T-helper 1 cell treated with Interleukin-12 subunit alpha and Interleukin-12 subunit beta and Interleukin-4 antibody, amounts not matched to agents 30 μg/mL and 1 μg/mL, for 36 hours (primary cell): ENCODE measurements around the gene IL23R.

ENCODE experiments used
- H3K27ac Mint-ChIP-seq: one replicate; pipeline ENCODE4 v1.8.0; 2021; ENCODE audit warnings: mild to moderate bottlenecking, mixed read lengths
- H3K27me3 Mint-ChIP-seq: one replicate; pipeline ENCODE4 v1.8.0; 2021; ENCODE audit warnings: low read depth, mixed read lengths
- H3K36me3 Mint-ChIP-seq: one replicate; pipeline ENCODE4 v1.8.0; 2021; ENCODE audit warnings: low read depth, mixed read lengths
- H3K4me1 Mint-ChIP-seq: one replicate; pipeline ENCODE4 v1.8.0; 2021; ENCODE audit warnings: low read depth, mixed read lengths
- H3K4me3 Mint-ChIP-seq: one replicate; pipeline ENCODE4 v1.8.0; 2021; ENCODE audit warnings: mild to moderate bottlenecking, moderate library complexity, mixed read lengths
- H3K9me3 Mint-ChIP-seq: one replicate; pipeline ENCODE4 v1.8.0; 2021; ENCODE audit warnings: mixed read lengths

Gene IL23R

DNA sequence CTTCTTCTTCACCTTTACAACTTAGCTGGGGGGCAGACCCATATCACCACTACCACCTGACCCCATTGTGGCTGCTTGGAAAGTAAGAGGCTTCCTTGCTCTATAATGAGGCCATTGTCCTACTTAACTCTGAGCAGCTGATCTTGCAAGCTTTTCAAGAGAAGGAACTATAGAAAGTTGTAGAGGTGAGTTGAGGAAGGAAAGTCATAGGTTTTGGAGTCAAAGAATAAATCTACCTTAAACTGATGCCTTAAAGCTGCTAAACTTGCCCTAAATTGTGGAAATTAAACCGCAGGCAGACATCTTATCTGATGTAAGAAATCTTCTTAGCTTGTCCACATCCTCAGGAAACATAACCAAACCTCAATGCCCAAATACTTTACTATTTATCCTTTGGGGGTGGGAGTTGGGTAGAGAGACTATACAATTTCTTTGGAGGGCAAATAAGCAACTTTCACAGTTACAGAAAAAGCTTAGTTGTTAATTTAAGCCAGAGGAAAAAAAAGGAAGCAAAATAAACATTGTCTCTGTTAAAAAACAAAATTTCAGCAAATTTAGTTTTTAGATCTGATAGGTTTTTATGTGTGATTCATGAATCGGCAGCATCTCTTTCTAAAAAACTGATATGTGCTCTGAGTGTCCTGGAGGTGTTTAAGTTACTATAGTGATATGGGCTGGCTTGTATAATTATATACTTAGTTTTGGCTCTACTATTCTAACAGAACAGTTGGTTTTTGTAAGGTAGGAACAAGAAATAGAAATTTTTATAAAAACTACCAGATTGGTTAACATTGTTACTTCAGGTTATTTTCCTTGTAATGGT, 4.7 kb downstream of the IL23R start:
- Mint-ChIP-seq H3K27me3 (no peaks in the 10 kb centered on the region), H3K27ac (peak overlapping the region; percentile 95), H3K36me3 (peaks cover 17% of the 10 kb centered on the region), H3K4me3 (peak overlapping the region; percentile 61), H3K9me3 (peaks cover 7% of the 10 kb centered on the region), H3K4me1 (peaks cover 64% of the 10 kb centered on the region)

DNA sequence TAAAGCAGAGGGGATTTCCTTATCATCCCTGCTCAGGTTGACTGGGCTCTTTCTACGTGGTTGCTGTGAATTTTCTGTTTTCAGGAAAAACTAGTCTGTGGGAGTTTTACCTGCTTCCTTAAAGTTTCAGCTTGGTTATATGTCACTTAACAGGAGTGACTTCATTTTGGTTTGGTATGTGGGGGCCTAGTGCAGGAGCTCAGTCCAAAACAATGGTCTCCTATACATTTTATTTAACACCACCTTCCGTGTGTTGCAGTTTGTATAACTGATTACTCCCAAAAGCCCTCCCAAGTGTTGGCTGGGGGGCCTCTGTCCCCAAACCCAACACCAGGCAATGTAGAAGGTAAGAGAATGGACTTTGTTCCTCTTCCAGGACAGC, 5.3 kb downstream of the IL23R start:
- peaks cover 10% of the 10 kb centered on the region for H3K9me3 Mint-ChIP-seq
- H3K27me3 Mint-ChIP-seq: no peaks in the 10 kb centered on the region
- H3K36me3 Mint-ChIP-seq: peaks cover 19% of the 10 kb centered on the region
- H3K4me3 Mint-ChIP-seq: peak overlapping the region; percentile 61
- H3K4me1 Mint-ChIP-seq: peaks cover 63% of the 10 kb centered on the region
- H3K27ac Mint-ChIP-seq: peak overlapping the region; percentile 95

DNA sequence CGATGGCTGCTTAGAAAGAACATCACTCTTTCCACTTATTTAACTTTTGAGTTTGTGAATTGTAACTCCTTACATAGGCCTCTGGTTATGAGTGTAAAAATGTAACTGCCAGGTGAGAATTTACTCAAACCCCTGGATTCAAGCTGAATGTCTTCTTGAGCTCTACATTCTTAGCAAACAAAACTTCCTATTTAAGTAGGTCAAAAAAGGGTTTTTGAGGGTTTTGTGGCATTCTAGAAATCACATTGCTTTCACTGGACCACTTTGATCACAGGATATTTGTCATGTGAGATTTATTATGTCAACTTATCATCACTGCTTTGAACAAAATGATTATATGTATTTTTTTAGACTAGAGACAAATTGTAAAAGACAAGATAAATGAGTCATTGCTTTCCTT, 5.7 kb downstream of the IL23R start:
- Mint-ChIP-seq H3K4me3 (peak overlapping the region; percentile 61), H3K27ac (peak overlapping the region; percentile 95), H3K36me3 (peaks cover 19% of the 10 kb centered on the region), H3K27me3 (no peaks in the 10 kb centered on the region), H3K9me3 (peaks cover 10% of the 10 kb centered on the region), H3K4me1 (peaks cover 62% of the 10 kb centered on the region)

DNA sequence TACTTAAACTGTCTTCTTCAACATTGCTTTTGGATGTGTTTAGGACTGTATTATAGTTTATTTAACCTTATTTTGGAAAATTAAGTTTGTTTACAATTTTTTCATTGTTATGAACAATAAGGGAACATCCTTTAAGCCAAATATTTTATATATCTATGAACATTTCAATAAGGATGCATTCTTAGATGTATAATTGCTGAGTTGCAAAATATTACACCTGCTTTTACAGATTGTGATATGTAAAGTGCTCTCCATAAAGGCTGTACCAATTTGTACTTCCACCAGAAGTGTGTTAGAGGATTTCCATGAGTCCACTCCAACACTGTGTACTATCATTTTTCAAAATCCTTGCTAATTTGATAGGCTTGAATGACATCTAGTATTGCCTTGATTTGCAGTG, 7.7 kb downstream of the IL23R start:
- H3K27me3 Mint-ChIP-seq: no peaks in the 10 kb centered on the region
- H3K36me3 Mint-ChIP-seq: peaks cover 25% of the 10 kb centered on the region
- peak overlapping the region; percentile 26 for H3K27ac Mint-ChIP-seq
- no peak overlapping the region for H3K4me3 Mint-ChIP-seq
- peaks cover 52% of the 10 kb centered on the region for H3K4me1 Mint-ChIP-seq
- peaks cover 10% of the 10 kb centered on the region for H3K9me3 Mint-ChIP-seq

DNA sequence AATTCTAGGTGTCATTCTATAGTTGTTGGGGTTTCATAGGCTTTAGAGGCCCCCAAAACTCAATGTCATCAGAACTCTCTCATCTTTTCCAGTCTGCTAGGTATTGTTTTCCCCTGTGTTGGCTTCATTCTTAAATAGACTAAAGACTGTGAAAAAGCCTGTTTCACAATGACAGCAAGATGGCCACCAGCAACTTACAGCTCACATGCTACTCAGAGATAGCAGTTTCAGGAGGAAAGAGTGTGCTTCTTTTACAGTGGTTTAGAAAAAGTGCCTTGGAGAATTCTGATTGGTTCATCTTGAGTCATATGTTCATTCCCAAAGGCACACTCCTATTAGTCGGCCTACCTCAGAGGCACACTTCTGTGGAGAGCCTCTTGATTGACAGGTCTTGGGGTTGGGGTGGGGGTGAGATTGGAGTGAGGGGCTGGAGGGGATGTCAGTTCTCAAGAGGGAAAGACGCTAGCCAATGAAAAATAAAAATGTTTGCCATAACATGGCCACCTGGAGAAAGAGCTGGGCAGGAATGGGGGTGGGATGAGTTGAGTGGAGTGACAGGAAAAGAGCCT, 8.5 kb downstream of the IL23R start:
- peak overlapping the region; percentile 87 for H3K27ac Mint-ChIP-seq
- peaks cover 54% of the 10 kb centered on the region for H3K4me1 Mint-ChIP-seq
- H3K4me3 Mint-ChIP-seq: peak overlapping the region; percentile 21
- H3K36me3 Mint-ChIP-seq: peaks cover 32% of the 10 kb centered on the region
- no peaks in the 10 kb centered on the region for H3K27me3 Mint-ChIP-seq
- peaks cover 17% of the 10 kb centered on the region for H3K9me3 Mint-ChIP-seq

DNA sequence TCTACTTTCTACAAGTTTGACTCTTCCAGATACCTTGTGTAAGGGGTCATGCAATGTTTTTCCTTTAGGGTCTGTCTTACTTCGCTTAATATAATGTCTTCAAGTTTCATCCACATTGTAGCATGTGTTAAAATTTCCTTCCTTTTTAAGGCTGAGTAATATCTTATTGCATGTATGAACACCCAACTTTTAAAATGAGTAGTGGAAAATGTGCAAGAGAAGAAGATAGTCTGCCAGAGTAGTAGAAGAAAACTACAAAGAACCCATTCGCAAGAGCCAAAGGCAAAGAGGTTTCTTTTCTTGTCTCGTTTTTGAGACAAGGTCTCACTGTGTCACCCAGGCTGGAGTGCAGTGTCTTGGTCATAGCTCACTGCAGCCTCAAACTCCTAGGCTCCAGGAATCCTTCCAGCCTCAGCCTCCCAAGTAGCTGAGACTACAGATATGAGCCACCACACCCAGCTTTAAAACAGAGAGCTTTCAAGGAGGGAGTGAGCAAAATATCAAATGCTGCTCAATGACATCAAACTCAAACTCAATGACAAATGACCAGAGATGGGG, 9.4 kb downstream of the IL23R start:
- Mint-ChIP-seq H3K4me1 (peaks cover 54% of the 10 kb centered on the region), H3K27me3 (no peaks in the 10 kb centered on the region), H3K36me3 (peaks cover 35% of the 10 kb centered on the region), H3K27ac (peak overlapping the region; percentile 87), H3K4me3 (peak overlapping the region; percentile 55), H3K9me3 (peaks cover 19% of the 10 kb centered on the region)

DNA sequence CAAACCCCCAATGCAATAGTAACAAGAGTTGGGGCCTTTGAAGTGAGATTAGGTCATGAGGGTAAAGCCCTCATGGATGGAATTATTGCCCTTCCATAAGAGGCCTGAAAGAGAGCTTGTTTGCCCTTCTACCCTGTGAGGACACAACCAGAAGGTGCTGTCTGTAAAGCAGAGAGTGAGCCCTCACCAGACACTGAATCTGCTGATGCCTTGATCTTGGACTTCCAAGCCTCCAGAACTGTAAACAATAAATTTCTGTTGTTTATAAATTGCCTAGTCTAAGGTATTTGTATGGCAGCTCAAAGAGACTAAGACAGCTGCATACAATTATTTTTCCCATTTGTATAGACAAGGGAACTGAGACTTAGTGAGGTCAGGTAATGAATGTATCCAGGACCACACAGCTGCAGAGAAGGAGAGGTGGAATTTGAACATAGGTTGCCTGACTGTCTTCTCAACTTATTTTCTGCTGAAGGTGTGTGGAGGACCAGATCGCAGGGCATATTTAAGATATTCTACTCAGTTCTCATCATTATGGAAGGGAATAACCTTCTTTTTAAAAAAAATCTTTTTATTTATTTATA, 18.7 kb downstream of the IL23R start:
- H3K27me3 Mint-ChIP-seq: no peaks in the 10 kb centered on the region
- peaks cover 9% of the 10 kb centered on the region for H3K9me3 Mint-ChIP-seq
- H3K4me1 Mint-ChIP-seq: peaks cover 31% of the 10 kb centered on the region
- H3K27ac Mint-ChIP-seq: no peak overlapping the region
- H3K36me3 Mint-ChIP-seq: peaks cover 27% of the 10 kb centered on the region
- H3K4me3 Mint-ChIP-seq: no peak overlapping the region

DNA sequence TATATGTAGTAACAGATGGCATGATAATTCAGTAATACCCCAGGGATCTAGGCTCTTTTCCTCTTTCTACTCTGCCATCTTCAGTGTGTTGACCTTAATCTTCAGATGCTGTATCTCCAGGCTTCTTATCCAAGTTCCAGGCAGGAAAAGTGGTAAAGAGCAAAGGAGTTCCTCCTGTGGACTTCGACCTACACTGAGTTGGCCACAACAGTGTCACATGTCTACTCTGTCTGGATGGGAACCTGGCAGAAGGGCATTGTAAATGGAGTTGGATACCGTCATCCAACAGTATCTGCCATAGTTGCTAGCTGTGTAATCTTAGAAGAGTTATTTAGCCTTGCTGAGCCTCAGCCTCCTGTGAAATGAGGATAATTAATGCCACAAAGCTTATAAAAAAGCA, 21.9 kb downstream of the IL23R start:
- no peak overlapping the region for H3K4me3 Mint-ChIP-seq
- no peaks in the 10 kb centered on the region for H3K9me3 Mint-ChIP-seq
- H3K27ac Mint-ChIP-seq: no peak overlapping the region
- H3K36me3 Mint-ChIP-seq: peaks cover 19% of the 10 kb centered on the region
- peaks cover 24% of the 10 kb centered on the region for H3K4me1 Mint-ChIP-seq
- no peaks in the 10 kb centered on the region for H3K27me3 Mint-ChIP-seq

DNA sequence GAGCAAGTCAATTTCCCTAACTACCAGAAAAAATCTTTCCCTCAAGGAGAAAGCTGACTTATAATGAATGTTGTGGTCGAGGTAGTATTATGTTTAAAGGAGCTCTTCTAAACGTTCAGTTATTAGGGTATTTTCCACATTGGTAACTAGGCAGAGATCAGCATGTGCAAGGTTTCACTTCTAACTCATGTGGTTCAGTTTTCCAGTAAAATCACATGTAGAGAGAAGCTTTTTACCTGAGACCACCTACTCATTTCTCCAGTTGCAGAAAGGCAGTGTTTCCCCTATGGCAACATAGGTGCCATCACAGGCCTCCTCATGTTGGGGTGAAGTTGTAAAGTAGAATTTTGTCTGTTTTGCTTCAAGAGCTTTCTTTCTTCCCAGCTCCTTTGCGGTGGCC, 23.7 kb downstream of the IL23R start:
- H3K36me3 Mint-ChIP-seq: peaks cover 15% of the 10 kb centered on the region
- H3K27ac Mint-ChIP-seq: no peak overlapping the region
- no peaks in the 10 kb centered on the region for H3K9me3 Mint-ChIP-seq
- peaks cover 30% of the 10 kb centered on the region for H3K4me1 Mint-ChIP-seq
- H3K27me3 Mint-ChIP-seq: no peaks in the 10 kb centered on the region
- peak overlapping the region; percentile 33 for H3K4me3 Mint-ChIP-seq

DNA sequence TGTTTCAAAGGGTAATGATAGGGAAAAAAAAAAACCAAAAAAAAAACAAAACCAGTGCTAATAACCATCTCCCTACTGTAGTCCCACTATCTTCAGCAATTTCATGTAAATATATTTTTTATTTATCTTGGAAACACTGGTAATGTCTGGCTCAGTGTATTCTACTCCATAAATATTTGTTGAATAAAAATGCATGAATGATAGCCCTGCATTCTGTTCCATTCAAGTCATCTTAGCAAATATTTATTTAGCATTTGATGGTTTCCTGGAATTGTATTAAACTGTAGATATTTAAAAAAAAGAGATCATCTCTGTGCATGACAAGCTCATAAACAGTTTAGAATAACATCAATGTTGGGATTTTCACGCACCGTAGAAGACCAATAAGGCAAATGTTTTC, 24.2 kb downstream of the IL23R start:
- H3K36me3 Mint-ChIP-seq: peaks cover 13% of the 10 kb centered on the region
- H3K4me3 Mint-ChIP-seq: peak overlapping the region; percentile 33
- H3K27me3 Mint-ChIP-seq: no peaks in the 10 kb centered on the region
- no peaks in the 10 kb centered on the region for H3K9me3 Mint-ChIP-seq
- peaks cover 28% of the 10 kb centered on the region for H3K4me1 Mint-ChIP-seq
- H3K27ac Mint-ChIP-seq: no peak overlapping the region

DNA sequence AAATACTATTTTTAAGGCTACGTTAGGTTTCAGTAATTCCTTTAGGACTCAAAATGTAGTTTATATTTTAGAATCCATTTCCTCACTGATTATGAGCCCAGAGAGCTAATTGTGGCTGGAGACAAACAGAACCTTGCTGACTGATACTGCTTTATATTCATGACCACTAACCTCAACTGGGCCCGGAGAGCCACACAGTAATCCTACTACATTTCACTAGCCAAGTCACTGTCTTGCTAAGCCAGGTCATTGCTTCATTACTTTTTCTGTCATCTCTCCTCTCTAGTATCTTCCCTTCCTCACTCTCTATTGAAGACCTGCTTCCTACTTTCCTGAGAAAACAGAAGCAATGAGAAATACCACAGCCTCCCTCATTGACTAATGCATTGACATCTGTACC, 24.7 kb downstream of the IL23R start:
- H3K36me3 Mint-ChIP-seq: peaks cover 8% of the 10 kb centered on the region
- no peak overlapping the region for H3K4me3 Mint-ChIP-seq
- H3K9me3 Mint-ChIP-seq: no peaks in the 10 kb centered on the region
- H3K27me3 Mint-ChIP-seq: no peaks in the 10 kb centered on the region
- H3K4me1 Mint-ChIP-seq: peaks cover 27% of the 10 kb centered on the region
- H3K27ac Mint-ChIP-seq: no peak overlapping the region

DNA sequence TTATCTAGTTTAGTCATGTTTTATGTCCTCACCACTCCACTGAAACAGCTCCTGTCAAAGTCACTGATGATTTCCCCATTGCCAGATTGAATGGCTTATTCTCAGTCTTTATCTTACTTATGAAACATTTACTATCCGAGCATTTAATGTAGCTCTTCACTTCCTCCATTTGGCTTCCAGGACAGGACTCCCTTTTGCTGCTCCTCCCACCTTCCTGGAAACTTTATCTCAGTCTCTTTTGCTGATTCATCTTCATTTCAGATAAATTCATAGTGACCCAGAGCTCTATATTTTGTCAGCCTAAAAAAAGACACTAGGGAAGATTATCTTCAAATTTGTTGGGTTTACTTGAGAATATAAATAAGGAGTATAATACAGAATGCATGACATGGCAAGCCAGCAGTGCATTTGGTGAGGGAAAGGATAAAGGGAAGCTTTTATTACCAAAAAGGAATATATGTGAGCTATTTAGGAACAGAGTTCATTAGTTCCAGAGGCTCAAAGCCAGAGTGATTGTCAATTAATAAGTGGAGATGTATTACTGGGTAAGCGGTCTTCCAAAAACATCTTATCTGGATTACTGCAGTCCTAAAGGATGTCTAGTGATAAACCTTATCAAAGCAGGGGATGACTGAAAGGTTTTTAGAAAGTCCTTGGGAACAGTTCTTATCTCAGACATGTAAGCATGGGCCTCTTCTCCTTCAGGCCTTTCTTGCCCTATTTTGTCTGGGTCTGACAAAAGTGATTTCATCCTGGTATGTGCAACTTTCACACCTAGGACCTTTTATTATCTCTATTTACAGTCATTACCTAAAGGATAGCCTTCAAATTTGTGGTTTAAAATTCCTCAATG, 25.6 kb downstream of the IL23R start:
- Mint-ChIP-seq H3K4me1 (peaks cover 28% of the 10 kb centered on the region), H3K27ac (no peak overlapping the region), H3K27me3 (no peaks in the 10 kb centered on the region)

DNA sequence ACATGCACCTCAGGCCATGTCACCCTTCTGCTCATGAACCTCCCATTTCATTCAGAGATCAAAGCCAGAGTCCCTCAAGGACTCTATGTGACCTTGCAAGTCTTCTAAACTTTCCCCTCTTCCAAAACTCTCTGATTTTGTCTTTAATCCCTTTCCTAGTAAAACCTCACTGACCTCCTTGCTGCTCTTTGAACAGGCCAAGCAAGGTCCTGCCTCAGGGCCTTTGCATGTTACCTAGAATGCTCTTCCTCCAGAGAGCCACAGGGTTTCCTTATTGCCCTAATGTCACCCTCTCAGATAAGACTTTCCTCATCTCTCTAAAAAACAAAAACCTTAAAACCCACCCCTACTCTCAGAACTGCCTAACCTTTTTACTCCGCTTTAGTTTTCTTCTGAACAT, 26.6 kb downstream of the IL23R start:
- no peak overlapping the region for H3K27ac Mint-ChIP-seq
- no peak overlapping the region for H3K4me3 Mint-ChIP-seq
- H3K36me3 Mint-ChIP-seq: peaks cover 10% of the 10 kb centered on the region
- H3K4me1 Mint-ChIP-seq: peaks cover 33% of the 10 kb centered on the region
- H3K9me3 Mint-ChIP-seq: peaks cover 2% of the 10 kb centered on the region
- H3K27me3 Mint-ChIP-seq: no peaks in the 10 kb centered on the region

More for the DNA sequence above, 25.6 kb downstream of the IL23R start:
- Mint-ChIP-seq H3K36me3 (peaks cover 6% of the 10 kb centered on the region), H3K9me3 (no peaks in the 10 kb centered on the region), H3K4me3 (no peak overlapping the region)

DNA sequence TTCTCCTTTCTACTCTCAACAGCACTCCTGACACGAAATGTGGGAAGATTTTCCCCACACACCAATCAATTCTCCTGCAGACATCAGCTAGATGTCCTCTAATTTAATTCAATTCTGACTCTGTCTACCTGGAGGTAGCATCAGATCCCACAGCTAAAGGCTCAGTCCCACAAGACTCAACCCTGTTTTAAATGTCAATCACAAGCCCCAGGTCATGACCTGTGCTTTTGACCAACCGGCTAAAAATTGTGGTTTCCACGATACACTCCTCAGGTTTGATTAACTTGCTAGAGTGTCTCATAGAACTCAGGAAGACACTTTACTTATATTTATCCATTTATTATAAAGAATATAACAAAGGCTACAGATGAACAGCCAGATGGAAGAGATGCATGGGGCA, 27.4 kb downstream of the IL23R start:
- no peak overlapping the region for H3K27ac Mint-ChIP-seq
- peaks cover 4% of the 10 kb centered on the region for H3K9me3 Mint-ChIP-seq
- peaks cover 36% of the 10 kb centered on the region for H3K4me1 Mint-ChIP-seq
- H3K4me3 Mint-ChIP-seq: no peak overlapping the region
- H3K36me3 Mint-ChIP-seq: peaks cover 11% of the 10 kb centered on the region
- H3K27me3 Mint-ChIP-seq: no peaks in the 10 kb centered on the region
